Measurements from ENCODE around the gene AAMDC. TPM values are rescaled to one million over a fixed set of nuclear protein-coding genes. Genes with fewer than 3 reads are reported as not detected.
"Not testable (repeated sequence)": the region's sequence is repeated elsewhere in the genome, so short reads cannot be mapped to it uniquely, and the experiment has no call there.

The AAMDC gene
- total and polyA plus RNA-seq, 2 donors (not counting 1 experiment from before 2014, with no cell fraction given), result 1.9 to 7.5 TPM

DNA sequence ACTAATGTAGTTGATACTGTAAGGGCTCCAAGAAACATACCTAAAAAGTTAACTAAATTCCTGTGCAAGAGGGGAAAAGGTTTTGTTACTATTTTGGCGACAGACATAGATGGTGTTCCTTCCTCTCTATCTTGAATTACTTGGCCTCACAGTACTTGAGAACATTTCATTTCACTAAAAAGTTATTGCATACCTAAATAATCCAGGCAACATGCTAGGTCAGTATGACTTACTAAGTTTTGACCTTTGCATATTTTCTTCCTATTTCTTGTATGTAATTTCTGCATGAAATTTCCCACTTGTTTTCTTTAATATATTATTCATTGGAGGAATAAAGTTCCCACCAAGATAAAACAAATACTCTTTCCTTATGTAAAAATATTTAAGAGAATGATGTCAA lies 74.0 kb downstream of the AAMDC start:
- CTCF ChIA-PET; ATAC-seq (ENCODE audit: low read depth); H3K27me3 ChIP-seq (replicated peaks in 1 of 4; ENCODE audit: control extremely low read depth in 1 of 4, control insufficient read depth in 3 of 4, insufficient read depth in 4 of 4, low read length in 3 of 4); H3K4me3 Mint-ChIP-seq; DNase-seq; H3K4me1 Mint-ChIP-seq; H4K20me1 ChIP-seq (ENCODE audit: control insufficient read depth, insufficient read depth, low read length, poor library complexity, severe bottlenecking); intact Hi-C loops (cut with micrococcal nuclease); H3K9me3 Mint-ChIP-seq (ENCODE audit: insufficient read depth); H3K27ac ChIP-seq (ENCODE audit: low read length in 2 of 2); H3K4me2 ChIP-seq (replicated peaks; ENCODE audit: low read depth, low read length, poor library complexity, severe bottlenecking); H3K79me2 ChIP-seq (ENCODE audit: control insufficient read depth, insufficient read depth, low read length); H3K27ac Mint-ChIP-seq; H3K9ac ChIP-seq (ENCODE audit: low read length); H2AFZ ChIP-seq (ENCODE audit: insufficient read depth, low read depth, low read length, poor library complexity, severe bottlenecking); POLR2A ChIA-PET; H3K4me3 ChIP-seq (ENCODE audit: control extremely low read depth in 1 of 5, extremely low read depth in 1 of 5, insufficient read depth in 1 of 5, low read depth in 2 of 5, low read length in 4 of 5); H3K9me3 ChIP-seq (ENCODE audit: control extremely low read depth in 1 of 3, control insufficient read depth in 2 of 3, insufficient read depth in 1 of 3, low read length in 2 of 3); H3K4me1 ChIP-seq (ENCODE audit: control insufficient read depth in 2 of 2, insufficient read depth in 2 of 2, low read length in 2 of 2); H3K27me3 Mint-ChIP-seq: not testable (repeated sequence)
- H3K36me3 ChIP-seq (replicated peaks in 1 of 2; ENCODE audit: control extremely low read depth in 1 of 2, control insufficient read depth in 1 of 2, extremely low read depth in 1 of 2, insufficient read depth in 2 of 2, low read length in 1 of 2), result peaks cover 0 to 12% of the 10 kb centered on the region in 2 experiments
- WGBS (ENCODE audit: insufficient coverage), result no CpG with 5 or more reads among the region's 1 CpG

GRCh38 chr11:77908835-77909234 lies 87.9 kb downstream of the AAMDC start:
- H3K9ac ChIP-seq (ENCODE audit: low read length), result no peak overlapping the region
- no peak overlapping the region for H3K4me3 ChIP-seq (ENCODE audit: control extremely low read depth in 1 of 5, extremely low read depth in 1 of 5, insufficient read depth in 1 of 5, low read depth in 2 of 5, low read length in 4 of 5)
- ChIA-PET CTCF (no interaction called here), POLR2A (no interaction called here)
- intact Hi-C loops (cut with micrococcal nuclease), result no loop called here
- DNase-seq (no peak), ATAC-seq (ENCODE audit: low read depth) (no peak)
- H3K4me2 ChIP-seq (replicated peaks; ENCODE audit: low read depth, low read length, poor library complexity, severe bottlenecking), result no peak overlapping the region
- H3K4me1 Mint-ChIP-seq, result no peaks in the 10 kb centered on the region
- no peaks in the 10 kb centered on the region for H3K4me1 ChIP-seq (ENCODE audit: control insufficient read depth in 2 of 2, insufficient read depth in 2 of 2, low read length in 2 of 2)
- no peak for TF ChIP-seq EZH2 (IDR thresholded peaks at IDR 0.05; ENCODE audit: borderline replicate concordance, insufficient read depth, low read depth, low read length, poor library complexity, severe bottlenecking)
- H3K27ac Mint-ChIP-seq, result no peak overlapping the region
- no peaks in the 10 kb centered on the region for H3K27me3 Mint-ChIP-seq
- no peak overlapping the region for H3K27ac ChIP-seq (ENCODE audit: low read length in 2 of 2)
- WGBS (ENCODE audit: insufficient coverage), result 100% methylated on average over 2 of the region's 2 CpGs
- H3K9me3 Mint-ChIP-seq (ENCODE audit: insufficient read depth), result no peaks in the 10 kb centered on the region
- peaks cover 2 to 26% of the 10 kb centered on the region in 2 experiments for H3K36me3 ChIP-seq (replicated peaks in 1 of 2; ENCODE audit: control extremely low read depth in 1 of 2, control insufficient read depth in 1 of 2, extremely low read depth in 1 of 2, insufficient read depth in 2 of 2, low read length in 1 of 2)
- no peaks in the 10 kb centered on the region for H3K9me3 ChIP-seq (ENCODE audit: control extremely low read depth in 1 of 3, control insufficient read depth in 2 of 3, insufficient read depth in 1 of 3, low read length in 2 of 3)
- no peaks in the 10 kb centered on the region for H4K20me1 ChIP-seq (ENCODE audit: control insufficient read depth, insufficient read depth, low read length, poor library complexity, severe bottlenecking)
- H2AFZ ChIP-seq (ENCODE audit: insufficient read depth, low read depth, low read length, poor library complexity, severe bottlenecking), result no peak overlapping the region
- no peak overlapping the region for H3K4me3 Mint-ChIP-seq
- no peaks in the 10 kb centered on the region for H3K27me3 ChIP-seq (replicated peaks in 1 of 4; ENCODE audit: control extremely low read depth in 1 of 4, control insufficient read depth in 3 of 4, insufficient read depth in 4 of 4, low read length in 3 of 4)
- H3K79me2 ChIP-seq (ENCODE audit: control insufficient read depth, insufficient read depth, low read length), result no peaks in the 10 kb centered on the region
